ENCODE measurements around the gene ATE1. TPM values are rescaled to one million over a fixed set of nuclear protein-coding genes. Genes with fewer than 3 reads are reported as not detected.
"Not testable (repeated sequence)": the region's sequence is repeated elsewhere in the genome, so short reads cannot be mapped to it uniquely, and the experiment has no call there.

ATE1 gene
- total and polyA plus RNA-seq, 2 donors (not counting 3 experiments of a cell fraction or from before 2014, with no cell fraction given), result 8.7 to 27.1 TPM

DNA sequence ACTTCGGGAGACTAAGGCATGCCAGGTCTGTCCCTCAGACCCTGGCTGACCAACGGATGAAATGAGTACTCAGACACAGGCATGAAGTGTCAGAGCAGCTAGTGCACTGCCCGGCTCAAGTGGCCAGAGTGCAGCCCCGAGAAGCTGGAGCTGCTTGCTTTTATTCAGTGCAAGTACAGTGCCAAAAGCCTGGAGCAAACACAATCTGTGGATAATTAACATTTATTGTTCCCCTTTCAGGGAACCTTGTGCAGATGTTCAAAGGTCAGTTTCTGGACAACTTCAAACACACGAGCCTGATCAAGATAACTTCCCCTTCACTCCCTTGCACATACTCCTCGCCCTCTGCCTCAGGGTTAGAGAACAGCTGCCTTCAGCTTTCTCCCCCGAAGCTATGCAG, 7.9 kb upstream of the ATE1 start:
- H3K9me1 ChIP-seq (replicated peaks; ENCODE audit: control insufficient read depth, extremely low read depth, insufficient read depth, low read length), result no peaks in the 10 kb centered on the region
- H3K27me3 ChIP-seq (ENCODE audit: control insufficient read depth in 2 of 2, insufficient read depth in 2 of 2, low read length in 2 of 2), result no peaks in the 10 kb centered on the region
- ChIA-PET CTCF (interaction anchor here (1.8 kb wide), 1 partner anchor 116 kb away, joined by 6 read pairs; no protein-coding TSS in a partner anchor), POLR2A (no interaction called here)
- no peak overlapping the region for H3K4me3 ChIP-seq (replicated peaks in 1 of 3; ENCODE audit: insufficient read depth in 1 of 3, low read depth in 1 of 3, low read length in 3 of 3)
- no peaks in the 10 kb centered on the region for H4K20me1 ChIP-seq (replicated peaks; ENCODE audit: control insufficient read depth, extremely low read depth, insufficient read depth, low read length)
- H3K4me2 ChIP-seq (ENCODE audit: insufficient read depth, low read length), result no peak overlapping the region
- H3K36me3 ChIP-seq (ENCODE audit: control insufficient read depth in 2 of 2, extremely low read depth in 1 of 2, insufficient read depth in 2 of 2, low read length in 2 of 2), result no peaks in the 10 kb centered on the region
- DNase-seq (ENCODE audit: low read depth, low spot score) (no peak), FAIRE-seq (no peak)
- intact Hi-C loops (cut with micrococcal nuclease), result no loop called here
- H3K4me1 ChIP-seq (ENCODE audit: control insufficient read depth, extremely low read depth, insufficient read depth, low read length), result no peaks in the 10 kb centered on the region
- TF ChIP-seq POLR2AphosphoS5 (IDR thresholded peaks at IDR 0.05; ENCODE audit: insufficient read depth, low read depth, low read length) (no peak), POLR2A (IDR thresholded peaks at IDR 0.05; ENCODE audit: low read depth, low read length) (no peak), GATA2 (IDR thresholded peaks at IDR 0.05; ENCODE audit: insufficient read depth, insufficient read length, low read depth, low read length) (no peak)
- TF ChIP-seq, protein P1, sequence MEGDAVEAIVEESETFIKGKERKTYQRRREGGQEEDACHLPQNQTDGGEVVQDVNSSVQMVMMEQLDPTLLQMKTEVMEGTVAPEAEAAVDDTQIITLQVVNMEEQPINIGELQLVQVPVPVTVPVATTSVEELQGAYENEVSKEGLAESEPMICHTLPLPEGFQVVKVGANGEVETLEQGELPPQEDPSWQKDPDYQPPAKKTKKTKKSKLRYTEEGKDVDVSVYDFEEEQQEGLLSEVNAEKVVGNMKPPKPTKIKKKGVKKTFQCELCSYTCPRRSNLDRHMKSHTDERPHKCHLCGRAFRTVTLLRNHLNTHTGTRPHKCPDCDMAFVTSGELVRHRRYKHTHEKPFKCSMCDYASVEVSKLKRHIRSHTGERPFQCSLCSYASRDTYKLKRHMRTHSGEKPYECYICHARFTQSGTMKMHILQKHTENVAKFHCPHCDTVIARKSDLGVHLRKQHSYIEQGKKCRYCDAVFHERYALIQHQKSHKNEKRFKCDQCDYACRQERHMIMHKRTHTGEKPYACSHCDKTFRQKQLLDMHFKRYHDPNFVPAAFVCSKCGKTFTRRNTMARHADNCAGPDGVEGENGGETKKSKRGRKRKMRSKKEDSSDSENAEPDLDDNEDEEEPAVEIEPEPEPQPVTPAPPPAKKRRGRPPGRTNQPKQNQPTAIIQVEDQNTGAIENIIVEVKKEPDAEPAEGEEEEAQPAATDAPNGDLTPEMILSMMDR (IDR thresholded peaks at IDR 0.05; ENCODE audit: extremely low read depth in 1 of 2, insufficient read depth in 1 of 2, low read depth in 1 of 2, low read length in 2 of 2), result no peak
- dilution Hi-C loops (cut with MboI; ENCODE audit: extremely low pct_ligation_motif_present, low sequenced_read_pairs), result no loop called here
- no peak overlapping the region for H2AFZ ChIP-seq (ENCODE audit: low read depth, low read length)
- H3K79me2 ChIP-seq (ENCODE audit: control insufficient read depth, insufficient read depth, low read length), result no peaks in the 10 kb centered on the region
- no TSS peak for BruUV-seq (replicated peaks)
- H3K9ac ChIP-seq (replicated peaks; ENCODE audit: extremely low read depth, insufficient read depth, low read length), result no peak overlapping the region
- no peaks in the 10 kb centered on the region for H3K9me3 ChIP-seq (replicated peaks; ENCODE audit: control insufficient read depth, insufficient read depth, low read length)
- no peak overlapping the region for H3K27ac ChIP-seq (ENCODE audit: insufficient read depth, low read depth, low read length)

DNA sequence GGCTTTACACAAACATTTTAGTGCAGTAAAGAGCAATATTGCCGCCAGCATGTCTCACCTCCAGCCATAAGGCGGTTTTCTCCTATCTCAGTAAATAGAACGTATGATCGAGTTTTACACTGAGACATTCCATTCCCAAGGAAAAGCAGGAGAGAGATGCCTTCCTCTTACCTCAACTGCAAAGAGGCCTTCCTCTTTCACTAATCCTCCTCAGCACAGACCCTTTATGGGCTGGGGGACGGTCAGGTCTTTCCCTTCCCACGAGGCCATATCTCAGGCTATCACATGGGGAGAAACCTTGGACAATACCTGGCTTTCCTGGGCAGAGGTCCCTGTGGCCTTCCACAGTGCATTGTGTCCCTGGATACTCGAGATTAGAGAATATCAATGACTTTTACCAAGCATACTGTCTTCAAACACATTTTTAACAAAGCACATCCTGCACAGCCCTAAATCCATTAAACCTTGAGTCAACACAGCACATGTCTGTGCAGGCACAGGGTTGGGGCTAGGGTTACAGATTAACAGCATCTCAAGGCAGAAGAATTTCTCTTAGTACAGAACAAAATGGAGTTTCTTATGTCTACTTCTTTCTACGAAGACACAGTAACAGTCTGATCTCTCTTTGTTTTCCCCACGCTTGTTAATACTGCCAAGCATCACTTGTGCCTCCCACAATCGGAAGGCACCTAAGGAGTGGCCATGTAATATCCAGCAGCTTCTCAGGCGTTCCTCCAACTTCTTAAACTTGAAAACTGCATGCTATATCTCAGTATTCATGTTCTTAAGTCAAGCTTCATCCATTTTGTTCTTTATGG, 2.6 kb upstream of the ATE1 start:
- H3K9ac ChIP-seq (replicated peaks; ENCODE audit: extremely low read depth, insufficient read depth, low read length); BruUV-seq (replicated peaks); FAIRE-seq: not testable (repeated sequence)

GRCh38 chr10:121929585-121930267, 1.9 kb upstream of the ATE1 start:
- POLR2A ChIA-PET; CTCF ChIA-PET; H3K9me1 ChIP-seq (replicated peaks; ENCODE audit: control insufficient read depth, extremely low read depth, insufficient read depth, low read length): not testable (repeated sequence)

More for the DNA sequence above, 2.6 kb upstream of the ATE1 start:
- DNase-seq (ENCODE audit: low read depth, low spot score); dilution Hi-C loops (cut with MboI; ENCODE audit: extremely low pct_ligation_motif_present, low sequenced_read_pairs); H3K9me1 ChIP-seq (replicated peaks; ENCODE audit: control insufficient read depth, extremely low read depth, insufficient read depth, low read length); CTCF ChIA-PET; POLR2A ChIA-PET; H3K27ac ChIP-seq (ENCODE audit: insufficient read depth, low read depth, low read length); intact Hi-C loops (cut with micrococcal nuclease); H3K4me2 ChIP-seq (ENCODE audit: insufficient read depth, low read length); H4K20me1 ChIP-seq (replicated peaks; ENCODE audit: control insufficient read depth, extremely low read depth, insufficient read depth, low read length); H2AFZ ChIP-seq (ENCODE audit: low read depth, low read length); H3K27me3 ChIP-seq (ENCODE audit: control insufficient read depth in 2 of 2, insufficient read depth in 2 of 2, low read length in 2 of 2); H3K4me3 ChIP-seq (replicated peaks in 1 of 3; ENCODE audit: insufficient read depth in 1 of 3, low read depth in 1 of 3, low read length in 3 of 3); H3K9me3 ChIP-seq (replicated peaks; ENCODE audit: control insufficient read depth, insufficient read depth, low read length); H3K36me3 ChIP-seq (ENCODE audit: control insufficient read depth in 2 of 2, extremely low read depth in 1 of 2, insufficient read depth in 2 of 2, low read length in 2 of 2): not testable (repeated sequence)
- Histone ChIP-seq H3K4me1 (ENCODE audit: control insufficient read depth, extremely low read depth, insufficient read depth, low read length) (peaks cover 11% of the 10 kb centered on the region), H3K79me2 (ENCODE audit: control insufficient read depth, insufficient read depth, low read length) (peaks cover 21% of the 10 kb centered on the region)

More at GRCh38 chr10:121929585-121930267, 1.9 kb upstream of the ATE1 start:
- dilution Hi-C loops (cut with MboI; ENCODE audit: extremely low pct_ligation_motif_present, low sequenced_read_pairs); FAIRE-seq; DNase-seq (ENCODE audit: low read depth, low spot score); H3K27me3 ChIP-seq (ENCODE audit: control insufficient read depth in 2 of 2, insufficient read depth in 2 of 2, low read length in 2 of 2); H3K9ac ChIP-seq (replicated peaks; ENCODE audit: extremely low read depth, insufficient read depth, low read length); H3K4me2 ChIP-seq (ENCODE audit: insufficient read depth, low read length); intact Hi-C loops (cut with micrococcal nuclease); H3K27ac ChIP-seq (ENCODE audit: insufficient read depth, low read depth, low read length); H3K36me3 ChIP-seq (ENCODE audit: control insufficient read depth in 2 of 2, extremely low read depth in 1 of 2, insufficient read depth in 2 of 2, low read length in 2 of 2); BruUV-seq (replicated peaks); H4K20me1 ChIP-seq (replicated peaks; ENCODE audit: control insufficient read depth, extremely low read depth, insufficient read depth, low read length); H3K4me3 ChIP-seq (replicated peaks in 1 of 3; ENCODE audit: insufficient read depth in 1 of 3, low read depth in 1 of 3, low read length in 3 of 3); H2AFZ ChIP-seq (ENCODE audit: low read depth, low read length); H3K9me3 ChIP-seq (replicated peaks; ENCODE audit: control insufficient read depth, insufficient read depth, low read length): not testable (repeated sequence)
- Histone ChIP-seq H3K79me2 (ENCODE audit: control insufficient read depth, insufficient read depth, low read length) (peaks cover 27% of the 10 kb centered on the region), H3K4me1 (ENCODE audit: control insufficient read depth, extremely low read depth, insufficient read depth, low read length) (peaks cover 11% of the 10 kb centered on the region)
